AG04450 (cell line): ENCODE data around the gene UCHL5. TPM values are rescaled to one million over a fixed set of nuclear protein-coding genes. Genes with fewer than 3 reads are reported as not detected.

Source experiments
- CTCF ChIA-PET: fragments of 300-600, 350-600 bp; formaldehyde crosslinking; extraction: SDS; loops from one replicate; lab custom pipeline; 2022; ENCODE audit warnings: antibody characterized with exemption, inconsistent platforms; lab: Charles Lee
- POLR2A ChIA-PET: fragments of 350-600 bp; formaldehyde crosslinking; extraction: SDS; loops from one replicate; lab custom pipeline; 2021; ENCODE audit warnings: antibody characterized with exemption, inconsistent platforms; lab: Yijun Ruan, JAX
- DNase-seq: peaks from one replicate; pipeline ENCODE4 v3.0.0-alpha.2; 2011; ENCODE audit warnings: low read depth, low spot score
- H3K27ac ChIP-seq: one replicate; pipeline ENCODE4 v1.5.1; 2012; ENCODE audit warnings: low read depth, low read length, control low read depth
- H3K27me3 ChIP-seq: one replicate; pipeline ENCODE4 v1.6.0; 2012; ENCODE audit warnings: low read length; ENCODE audit not compliant: control insufficient read depth, insufficient read depth
- H3K4me3 ChIP-seq: 2 replicates; pipeline ENCODE4 v1.5.1; 2011; ENCODE audit warnings: mild to moderate bottlenecking, low read depth, low read length, control low read depth
- H3K9me3 ChIP-seq: 2 replicates; pipeline ENCODE4 v1.5.1; 2012; ENCODE audit warnings: low read length; ENCODE audit not compliant: control insufficient read depth, insufficient read depth
- CTCF ChIP-seq: IDR thresholded peaks from 2 replicates; pipeline ENCODE4 v1.5.1; 2011; ENCODE audit warnings: low read depth, low read length, control low read depth, inconsistent platforms
- polyA plus RNA-seq: library from polyadenylated mRNA; depleted of rRNA; stranded (reverse); fragments of >200 nt; gene quantifications from 2 replicates; pipeline ENCODE4 v1.2.3, GENCODE V29; 2011

Gene UCHL5
- polyA plus RNA-seq, 1 experiment: 28.8 TPM

- POLR2A ChIA-PET: no interaction called here
- no peak overlapping the region for H3K4me3 ChIP-seq
- no peak for TF ChIP-seq CTCF
- CTCF ChIA-PET: interaction anchor here (0.6 to 1.6 kb wide), 5 partner anchors 10 to 556 kb away, joined by 3 to 14 read pairs (median 4); no protein-coding TSS in a partner anchor
- H3K27me3 ChIP-seq: no peaks in the 10 kb centered on the region
- DNase-seq: no peak
- H3K27ac ChIP-seq: no peak overlapping the region
- H3K9me3 ChIP-seq: no peaks in the 10 kb centered on the region
These were observed 28.9 kb downstream of the UCHL5 start for GRCh38 chr1:193030280-193030679.

GRCh38 chr1:193025218-193025617, 33.9 kb downstream of the UCHL5 start:
- H3K27me3 ChIP-seq: no peaks in the 10 kb centered on the region
- no peak for TF ChIP-seq CTCF
- ChIA-PET POLR2A (no interaction called here), CTCF (no interaction called here)
- H3K27ac ChIP-seq: no peak overlapping the region
- no peak overlapping the region for H3K4me3 ChIP-seq
- DNase-seq: no peak
- no peaks in the 10 kb centered on the region for H3K9me3 ChIP-seq

GRCh38 chr1:193019442-193020026, 39.6 kb downstream of the UCHL5 start:
- peak; percentile 27 for DNase-seq
- Histone ChIP-seq H3K27ac (no peak overlapping the region), H3K27me3 (no peaks in the 10 kb centered on the region), H3K9me3 (no peaks in the 10 kb centered on the region), H3K4me3 (no peak overlapping the region)
- peak; percentile 54 for TF ChIP-seq CTCF
- POLR2A ChIA-PET: interaction anchor here (1.7 kb wide), 1 partner anchor 210 kb away, joined by 16 read pairs; the partner anchor contains the start of gene RGS2
- CTCF ChIA-PET: interaction anchor here (0.6 to 8.6 kb wide), 41 partner anchors 8 to 550 kb away, joined by 3 to 120 read pairs (median 4); partner anchors contain the start of genes RGS2 and UCHL5

GRCh38 chr1:193016788-193017187, 42.4 kb downstream of the UCHL5 start:
- no peaks in the 10 kb centered on the region for H3K27me3 ChIP-seq
- H3K4me3 ChIP-seq: no peak overlapping the region
- no peak for DNase-seq
- no peaks in the 10 kb centered on the region for H3K9me3 ChIP-seq
- TF ChIP-seq CTCF: no peak
- no peak overlapping the region for H3K27ac ChIP-seq
- ChIA-PET POLR2A (no interaction called here), CTCF (interaction anchor here (1.2 to 8.6 kb wide), 2 partner anchors 211 to 541 kb away, joined by 4 to 120 read pairs; no protein-coding TSS in a partner anchor)

GRCh38 chr1:193014400-193014799, 44.8 kb downstream of the UCHL5 start:
- Histone ChIP-seq H3K27me3 (no peaks in the 10 kb centered on the region), H3K4me3 (no peak overlapping the region), H3K9me3 (no peaks in the 10 kb centered on the region), H3K27ac (no peak overlapping the region)
- ChIA-PET CTCF (interaction anchor here (0.5 to 8.6 kb wide), 6 partner anchors 8 to 539 kb away, joined by 3 to 120 read pairs (median 4); no protein-coding TSS in a partner anchor), POLR2A (interaction anchor here (1.3 kb wide), 1 partner anchor 203 kb away, joined by 3 read pairs; no protein-coding TSS in a partner anchor)
- DNase-seq: no peak
- no peak for TF ChIP-seq CTCF
